H9 (cell line): ENCODE results near the gene ELOA. TPM values are rescaled to one million over a fixed set of nuclear protein-coding genes. Genes with fewer than 3 reads are reported as not detected.
A peak's percentile ranks its signal among the peaks of the same experiment; 100 is the strongest.

ENCODE experiments used
- DNase-seq: peaks from one replicate; pipeline ENCODE4 v3.0.0-alpha.2; 2017
- H2AFZ ChIP-seq: one replicate; pipeline ENCODE4 v1.6.1; 2013; ENCODE audit warnings: mild to moderate bottlenecking, low read length, control low read depth, moderate library complexity
- H2AK5ac ChIP-seq: 2 replicates; pipeline ENCODE4 v1.6.1; 2013; ENCODE audit warnings: low read length, control low read depth, mixed read lengths; ENCODE audit not compliant: insufficient read length
- H2BK120ac ChIP-seq: one replicate; pipeline ENCODE4 v1.6.1; 2013; ENCODE audit warnings: low read depth, mild to moderate bottlenecking, low read length, control low read depth, inconsistent platforms; ENCODE audit not compliant: poor library complexity, severe bottlenecking
- H2BK12ac ChIP-seq: 2 replicates; pipeline ENCODE4 v1.6.1; 2013; ENCODE audit warnings: low read length, control low read depth, mixed read lengths, low read depth; ENCODE audit not compliant: insufficient read length
- H2BK15ac ChIP-seq: 2 replicates; pipeline ENCODE4 v1.6.1; 2013; ENCODE audit warnings: low read depth, low read length, control low read depth
- H2BK20ac ChIP-seq: one replicate; pipeline ENCODE4 v1.6.1; 2013; ENCODE audit warnings: low read depth, mild to moderate bottlenecking, low read length, control low read depth, inconsistent platforms; ENCODE audit not compliant: poor library complexity, severe bottlenecking
- H2BK5ac ChIP-seq: 2 replicates; pipeline ENCODE4 v1.6.1; 2013; ENCODE audit warnings: low read length, control low read depth, mixed read lengths; ENCODE audit not compliant: insufficient read length
- H3K14ac ChIP-seq: 2 replicates; pipeline ENCODE4 v1.6.1; 2013; ENCODE audit warnings: low read length, control low read depth; ENCODE audit not compliant: insufficient read depth
- H3K18ac ChIP-seq: 2 replicates; pipeline ENCODE4 v1.6.1; 2013; ENCODE audit warnings: low read depth, mild to moderate bottlenecking, mixed read lengths, low read length, control low read depth; ENCODE audit not compliant: insufficient read length
- H3K23ac ChIP-seq: 2 replicates; pipeline ENCODE4 v1.6.1; 2013; ENCODE audit warnings: low read length, control low read depth, mixed read lengths, low read depth; ENCODE audit not compliant: insufficient read length
- H3K23me2 ChIP-seq: 2 replicates; pipeline ENCODE4 v1.6.1; 2013; ENCODE audit warnings: low read depth, mild to moderate bottlenecking, mixed read lengths, low read length, control low read depth; ENCODE audit not compliant: insufficient read length, poor library complexity, severe bottlenecking
- H3K27ac ChIP-seq: 2 replicates; pipeline ENCODE4 v1.5.1; 2013; ENCODE audit warnings: low read length, control low read depth, mixed read lengths, low read depth; ENCODE audit not compliant: insufficient read length
- H3K27me3 ChIP-seq: 2 replicates; pipeline ENCODE4 v1.6.1; 2013; ENCODE audit warnings: low read length, control low read depth, inconsistent platforms; ENCODE audit not compliant: insufficient read depth
- H3K4ac ChIP-seq: 2 replicates; pipeline ENCODE4 v1.6.1; 2013; ENCODE audit warnings: low read depth, mild to moderate bottlenecking, control low read depth, inconsistent platforms, low read length, moderate library complexity
- H3K4me1 ChIP-seq: 2 replicates; pipeline ENCODE4 v1.6.1; 2013; ENCODE audit warnings: low read length, control low read depth, inconsistent platforms; ENCODE audit not compliant: insufficient read depth
- H3K4me2 ChIP-seq: 2 replicates; pipeline ENCODE4 v1.6.1; 2013; ENCODE audit warnings: low read length, control low read depth, mixed read lengths; ENCODE audit not compliant: insufficient read length, insufficient read depth
- H3K56ac ChIP-seq: 2 replicates; pipeline ENCODE4 v1.6.1; 2013; ENCODE audit warnings: low read depth, mild to moderate bottlenecking, mixed read lengths, low read length, control low read depth; ENCODE audit not compliant: insufficient read length
- H3K79me1 ChIP-seq: 2 replicates; pipeline ENCODE4 v1.6.1; 2013; ENCODE audit warnings: low read depth, mild to moderate bottlenecking, moderate library complexity, low read length, control low read depth, inconsistent platforms; ENCODE audit not compliant: insufficient read depth, poor library complexity, severe bottlenecking
- H3K79me2 ChIP-seq: 2 replicates; pipeline ENCODE4 v1.6.1; 2013; ENCODE audit warnings: low read length, control low read depth, inconsistent platforms; ENCODE audit not compliant: insufficient read depth
- H3K9ac ChIP-seq: 2 replicates; pipeline ENCODE4 v1.6.1; 2013; ENCODE audit warnings: low read length, control low read depth, mixed read lengths; ENCODE audit not compliant: insufficient read length; ENCODE audit errors: extremely low read depth
- H3K9me3 ChIP-seq: one replicate; pipeline ENCODE4 v1.6.1; 2013; ENCODE audit warnings: low read depth, low read length, inconsistent platforms; ENCODE audit not compliant: control insufficient read depth
- H3T11ph ChIP-seq: one replicate; pipeline ENCODE4 v1.6.1; 2013; ENCODE audit warnings: mild to moderate bottlenecking, low read length, control low read depth, inconsistent platforms
- H4K20me1 ChIP-seq: one replicate; pipeline ENCODE4 v1.6.1; 2013; ENCODE audit not compliant: control insufficient read depth, insufficient read length, insufficient read depth
- H4K5ac ChIP-seq: 2 replicates; pipeline ENCODE4 v1.6.1; 2013; ENCODE audit warnings: low read depth, mild to moderate bottlenecking, mixed read lengths, low read length, control low read depth; ENCODE audit not compliant: insufficient read length
- H4K8ac ChIP-seq: replicated peaks from 2 replicates; pipeline ENCODE4 v1.6.1; 2013; ENCODE audit warnings: low read length, control low read depth, mixed read lengths, low read depth; ENCODE audit not compliant: insufficient read length
- H4K91ac ChIP-seq: 2 replicates; pipeline ENCODE4 v1.6.1; 2013; ENCODE audit warnings: low read depth, mild to moderate bottlenecking, moderate library complexity, mixed read lengths, low read length, control low read depth; ENCODE audit not compliant: insufficient read length
- H3K27ac Mint-ChIP-seq, 3 experiments: 2 replicates in 2 of 3; 3 replicates in 1 of 3; pipeline ENCODE4 v1.8.0; 2020 to 2021; ENCODE audit warnings: mixed read lengths in 3 of 3, mild to moderate bottlenecking in 1 of 3, moderate library complexity in 1 of 3
- H3K27me3 Mint-ChIP-seq: 2 replicates; pipeline ENCODE4 v1.8.0; 2021; ENCODE audit warnings: low read depth, mild to moderate bottlenecking, moderate library complexity, mixed read lengths
- H3K36me3 Mint-ChIP-seq, 3 experiments: 2 replicates in 2 of 3; 3 replicates in 1 of 3; pipeline ENCODE4 v1.8.0; 2020 to 2021; ENCODE audit warnings: low read depth in 3 of 3, mixed read lengths in 3 of 3; ENCODE audit not compliant: insufficient read depth in 1 of 3
- H3K4me1 Mint-ChIP-seq, 2 experiments: 2 replicates each; pipeline ENCODE4 v1.8.0; 2020; ENCODE audit warnings: mixed read lengths in 2 of 2
- H3K4me3 Mint-ChIP-seq, 2 experiments: 2 replicates in 1 of 2; 3 replicates in 1 of 2; pipeline ENCODE4 v1.8.0; 2020 to 2021; ENCODE audit warnings: mild to moderate bottlenecking in 2 of 2, mixed read lengths in 2 of 2, moderate library complexity in 1 of 2
- H3K9me3 Mint-ChIP-seq, 2 experiments: 2 replicates in 1 of 2; 3 replicates in 1 of 2; pipeline ENCODE4 v1.8.0; 2020; ENCODE audit warnings: mild to moderate bottlenecking in 2 of 2, mixed read lengths in 2 of 2, moderate library complexity in 1 of 2
- WGBS: extraction: QIAGEN DNeasy Blood & Tissue Kit; methylation state at CpG from one replicate; pipeline ENCODE4 v1.1.7; 2013; ENCODE audit warnings: missing lambda C conversion rate, low lambda C conversion rate, mixed read lengths; ENCODE audit not compliant: insufficient read length; ENCODE audit errors: extremely low coverage; 5-methylcytosine and 5-hydroxymethylcytosine counted together
- total RNA-seq: library from RNA; stranded (reverse); gene quantifications from 2 replicates; pipeline ENCODE4 v1.2.1, GENCODE V29; 2021
- TF ChIP-seq, protein P1 (sequence below): fragments of 200-600 bp; sonication (generic); conservative IDR thresholded peaks from 3 replicates; pipeline ENCODE4 v1.8.0; 2021; ENCODE audit warnings: antibody characterized with exemption, mild to moderate bottlenecking

ELOA gene
- total RNA-seq, 1 experiment from 2014 or later, result 66.2 TPM

DNA sequence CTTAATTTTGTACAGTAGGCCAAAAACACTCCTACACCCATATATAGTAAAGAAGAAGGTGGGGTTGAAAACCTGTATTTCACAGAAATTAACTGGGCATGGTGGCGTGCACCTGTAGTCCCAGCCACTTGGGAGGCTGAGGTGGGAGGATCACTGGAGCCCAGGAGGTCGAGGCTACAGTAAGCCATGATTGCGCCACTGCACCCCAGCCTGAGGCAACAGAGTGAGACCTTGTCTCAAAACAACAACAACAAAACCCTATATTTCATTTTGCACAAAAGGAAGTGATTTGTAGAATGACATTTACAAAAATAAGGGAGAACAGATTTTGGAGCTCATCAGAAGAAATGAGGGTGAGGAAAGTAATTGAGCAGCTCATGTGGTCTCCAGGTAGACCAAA, 45.4 kb downstream of the ELOA start:
- Histone ChIP-seq H2BK5ac (no peak overlapping the region), H3K4me1 (no peaks in the 10 kb centered on the region), H3K79me1 (peaks cover 8% of the 10 kb centered on the region), H4K8ac (no peak overlapping the region), H2BK20ac (no peak overlapping the region), H3K23me2 (peaks cover 16% of the 10 kb centered on the region), H3K4ac (no peak overlapping the region), H2AK5ac (no peak overlapping the region), H4K20me1 (no peaks in the 10 kb centered on the region), H3K9me3 (no peaks in the 10 kb centered on the region), H3K27ac (no peak overlapping the region), H3K23ac (no peak overlapping the region), H3K9ac (no peak overlapping the region), H3K27me3 (no peaks in the 10 kb centered on the region), H2BK120ac (no peak overlapping the region), H4K5ac (no peak overlapping the region), H3T11ph (no peak overlapping the region), H2BK15ac (no peak overlapping the region), H4K91ac (no peak overlapping the region), H2BK12ac (no peak overlapping the region), H3K18ac (no peak overlapping the region), H2AFZ (no peak overlapping the region), H3K56ac (no peak overlapping the region), H3K79me2 (peaks cover 6% of the 10 kb centered on the region; the same call in 1 of the 2 replicates), H3K4me2 (no peak overlapping the region), H3K14ac (no peak overlapping the region)
- no peak for DNase-seq
- H3K4me1 Mint-ChIP-seq, result peaks cover 11 to 20% of the 10 kb centered on the region in 2 experiments
- no peak overlapping the region for H3K4me3 Mint-ChIP-seq
- H3K27ac Mint-ChIP-seq, result peak overlapping the region in 1 of 3 experiments; percentile 33; a peak in 1 of 7 replicates
- H3K27me3 Mint-ChIP-seq, result no peaks in the 10 kb centered on the region
- WGBS, result no CpG with 5 or more reads among the region's 3 CpGs
- peaks cover 30 to 60% (median 47%) of the 10 kb centered on the region in 3 experiments for H3K36me3 Mint-ChIP-seq
- H3K9me3 Mint-ChIP-seq, result no peaks in the 10 kb centered on the region
- TF ChIP-seq, protein P1, sequence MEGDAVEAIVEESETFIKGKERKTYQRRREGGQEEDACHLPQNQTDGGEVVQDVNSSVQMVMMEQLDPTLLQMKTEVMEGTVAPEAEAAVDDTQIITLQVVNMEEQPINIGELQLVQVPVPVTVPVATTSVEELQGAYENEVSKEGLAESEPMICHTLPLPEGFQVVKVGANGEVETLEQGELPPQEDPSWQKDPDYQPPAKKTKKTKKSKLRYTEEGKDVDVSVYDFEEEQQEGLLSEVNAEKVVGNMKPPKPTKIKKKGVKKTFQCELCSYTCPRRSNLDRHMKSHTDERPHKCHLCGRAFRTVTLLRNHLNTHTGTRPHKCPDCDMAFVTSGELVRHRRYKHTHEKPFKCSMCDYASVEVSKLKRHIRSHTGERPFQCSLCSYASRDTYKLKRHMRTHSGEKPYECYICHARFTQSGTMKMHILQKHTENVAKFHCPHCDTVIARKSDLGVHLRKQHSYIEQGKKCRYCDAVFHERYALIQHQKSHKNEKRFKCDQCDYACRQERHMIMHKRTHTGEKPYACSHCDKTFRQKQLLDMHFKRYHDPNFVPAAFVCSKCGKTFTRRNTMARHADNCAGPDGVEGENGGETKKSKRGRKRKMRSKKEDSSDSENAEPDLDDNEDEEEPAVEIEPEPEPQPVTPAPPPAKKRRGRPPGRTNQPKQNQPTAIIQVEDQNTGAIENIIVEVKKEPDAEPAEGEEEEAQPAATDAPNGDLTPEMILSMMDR, result no peak
